GM23248 (cell line): ENCODE results near the gene FAM171A2.

ENCODE experiments used
- EZH2 ChIP-seq: fragments of 200-600 bp; sonication (generic); IDR thresholded peaks from 2 replicates; pipeline ENCODE4 v1.6.1; 2018; ENCODE audit warnings: antibody characterized with exemption, mild to moderate bottlenecking; ENCODE audit not compliant: insufficient read depth, poor library complexity, severe bottlenecking
- EZH2phosphoT487 ChIP-seq: fragments of 200-600 bp; sonication (generic); IDR thresholded peaks from 2 replicates; pipeline ENCODE4 v1.6.1; 2018; ENCODE audit warnings: antibody characterized with exemption, moderate library complexity, mild to moderate bottlenecking, low read depth; ENCODE audit not compliant: insufficient read depth

GRCh38 chr17:44355642-44356099 is 8.0 kb downstream of the FAM171A2 start:
- no peak for TF ChIP-seq EZH2
- no peak for TF ChIP-seq EZH2phosphoT487
